ENCODE measurements around the gene LIMCH1. TPM values are rescaled to one million over a fixed set of nuclear protein-coding genes. Genes with fewer than 3 reads are reported as not detected.
A peak's percentile ranks its signal among the peaks of the same experiment; 100 is the strongest.

The LIMCH1 gene
- total RNA-seq, 1 experiment from 2014 or later, result 3.3 TPM

DNA sequence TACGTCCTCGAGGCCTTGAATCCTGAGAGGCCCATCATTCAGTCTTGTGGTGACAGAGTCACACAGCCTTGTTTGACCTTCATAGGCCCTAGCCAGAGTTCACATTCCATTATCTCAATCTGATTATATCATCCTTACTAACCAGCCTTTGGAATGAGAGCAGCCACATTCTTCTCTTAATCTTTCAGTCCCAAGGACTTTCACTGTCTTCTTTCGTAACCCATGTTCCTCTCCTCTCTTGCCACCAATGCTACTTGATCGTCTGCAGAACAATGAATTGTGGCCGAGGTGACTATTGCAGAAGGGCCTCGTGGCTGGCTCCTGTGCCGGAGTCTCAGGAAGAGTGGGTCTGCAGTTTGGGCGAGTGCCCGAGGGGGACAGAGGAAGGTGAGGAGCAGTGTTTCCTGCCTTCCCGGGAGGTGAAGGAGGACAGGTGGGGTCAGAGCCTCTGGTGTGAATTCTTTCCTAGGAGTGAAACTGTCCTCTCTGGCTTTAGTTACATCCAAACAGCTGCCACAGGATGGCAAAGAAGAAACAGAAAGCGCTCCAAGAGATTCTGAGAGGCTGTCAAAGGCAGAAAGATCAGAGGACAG lies 94.6 kb downstream of the LIMCH1 start:
- TF ChIP-seq, protein P1, sequence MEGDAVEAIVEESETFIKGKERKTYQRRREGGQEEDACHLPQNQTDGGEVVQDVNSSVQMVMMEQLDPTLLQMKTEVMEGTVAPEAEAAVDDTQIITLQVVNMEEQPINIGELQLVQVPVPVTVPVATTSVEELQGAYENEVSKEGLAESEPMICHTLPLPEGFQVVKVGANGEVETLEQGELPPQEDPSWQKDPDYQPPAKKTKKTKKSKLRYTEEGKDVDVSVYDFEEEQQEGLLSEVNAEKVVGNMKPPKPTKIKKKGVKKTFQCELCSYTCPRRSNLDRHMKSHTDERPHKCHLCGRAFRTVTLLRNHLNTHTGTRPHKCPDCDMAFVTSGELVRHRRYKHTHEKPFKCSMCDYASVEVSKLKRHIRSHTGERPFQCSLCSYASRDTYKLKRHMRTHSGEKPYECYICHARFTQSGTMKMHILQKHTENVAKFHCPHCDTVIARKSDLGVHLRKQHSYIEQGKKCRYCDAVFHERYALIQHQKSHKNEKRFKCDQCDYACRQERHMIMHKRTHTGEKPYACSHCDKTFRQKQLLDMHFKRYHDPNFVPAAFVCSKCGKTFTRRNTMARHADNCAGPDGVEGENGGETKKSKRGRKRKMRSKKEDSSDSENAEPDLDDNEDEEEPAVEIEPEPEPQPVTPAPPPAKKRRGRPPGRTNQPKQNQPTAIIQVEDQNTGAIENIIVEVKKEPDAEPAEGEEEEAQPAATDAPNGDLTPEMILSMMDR (conservative IDR thresholded peaks at IDR 0.05), result no peak

More for the DNA sequence above, 94.6 kb downstream of the LIMCH1 start:
- H3K27me3 ChIP-seq (ENCODE audit: insufficient read depth, low read length), result no peaks in the 10 kb centered on the region
- H2BK120ac ChIP-seq (ENCODE audit: low read depth, low read length, poor library complexity, severe bottlenecking), result no peak overlapping the region
- no peaks in the 10 kb centered on the region for H4K20me1 ChIP-seq (ENCODE audit: control insufficient read depth, insufficient read depth, insufficient read length)
- Mint-ChIP-seq H3K4me3 (no peak overlapping the region), H3K27ac (peak overlapping the region in 1 of 3 experiments; percentile 56; a peak in 2 of 7 replicates), H3K9me3 (no peaks in the 10 kb centered on the region), H3K36me3 (ENCODE audit: insufficient read depth in 1 of 3, low read depth in 3 of 3) (no peaks in the 10 kb centered on the region), H3K27me3 (ENCODE audit: low read depth) (peaks cover 3% of the 10 kb centered on the region), H3K4me1 (peaks cover 4 to 7% of the 10 kb centered on the region in 2 experiments)
- H3K56ac ChIP-seq (ENCODE audit: insufficient read length, low read depth, low read length), result no peak overlapping the region
- H3K23me2 ChIP-seq (ENCODE audit: insufficient read length, low read depth, low read length, poor library complexity, severe bottlenecking), result no peaks in the 10 kb centered on the region
- H3K79me1 ChIP-seq (ENCODE audit: insufficient read depth, low read depth, low read length, poor library complexity, severe bottlenecking), result no peaks in the 10 kb centered on the region
- H4K8ac ChIP-seq (replicated peaks; ENCODE audit: insufficient read length, low read depth, low read length), result no peak overlapping the region
- no peaks in the 10 kb centered on the region for H3K4me1 ChIP-seq (ENCODE audit: insufficient read depth, low read length)
- no peak overlapping the region for H3K9ac ChIP-seq (ENCODE audit: extremely low read depth, insufficient read length, low read length)
- H3K18ac ChIP-seq (ENCODE audit: insufficient read length, low read depth, low read length), result no peak overlapping the region
- no peak overlapping the region for H3K4me2 ChIP-seq (ENCODE audit: insufficient read depth, insufficient read length, low read length)
- H2BK20ac ChIP-seq (ENCODE audit: low read depth, low read length, poor library complexity, severe bottlenecking), result no peak overlapping the region
- H2AK5ac ChIP-seq (ENCODE audit: insufficient read length, low read length), result no peak overlapping the region
- H3K79me2 ChIP-seq (ENCODE audit: insufficient read depth, low read length), result no peaks in the 10 kb centered on the region
- no peak for DNase-seq
- no peak overlapping the region for H3K27ac ChIP-seq (ENCODE audit: insufficient read length, low read depth, low read length)
- no peak overlapping the region for H2BK5ac ChIP-seq (ENCODE audit: insufficient read length, low read length)
- H4K5ac ChIP-seq (ENCODE audit: insufficient read length, low read depth, low read length), result no peak overlapping the region
- H3K23ac ChIP-seq (ENCODE audit: insufficient read length, low read depth, low read length), result no peak overlapping the region
- H3K9me3 ChIP-seq (ENCODE audit: control insufficient read depth, low read depth, low read length), result no peaks in the 10 kb centered on the region
- no peak overlapping the region for H4K91ac ChIP-seq (ENCODE audit: insufficient read length, low read depth, low read length)
- H2BK12ac ChIP-seq (ENCODE audit: insufficient read length, low read depth, low read length), result no peak overlapping the region
- no peak overlapping the region for H3K4ac ChIP-seq (ENCODE audit: low read depth, low read length)
- no peak overlapping the region for H2BK15ac ChIP-seq (ENCODE audit: low read depth, low read length)
- H3K14ac ChIP-seq (ENCODE audit: insufficient read depth, low read length), result no peak overlapping the region
- H3T11ph ChIP-seq (ENCODE audit: low read length), result no peak overlapping the region
- no CpG with 5 or more reads among the region's 11 CpGs for whole genome bisulfite sequencing (ENCODE audit: extremely low coverage, insufficient read length, low lambda C conversion rate)
- no peak overlapping the region for H2AFZ ChIP-seq (ENCODE audit: low read length)
